Occipital lobe (tissue), 2 donors: ENCODE data around the gene CPA2. TPM values are rescaled to one million over a fixed set of nuclear protein-coding genes. Genes with fewer than 3 reads are reported as not detected.
A peak's percentile ranks its signal among the peaks of the same experiment; 100 is the strongest.

Experiments used
- DNase-seq: peaks from one replicate; lab custom pipeline; 2025; lab: John Stamatoyannopoulos, UW
- total RNA-seq: library from RNA; depleted of rRNA; stranded (reverse); fragments of >200 nt; gene quantifications from one replicate; pipeline ENCODE4 v1.2.3, GENCODE V29; 2014

The CPA2 gene
- total RNA-seq, 1 donor from 2014 or later = not detected

GRCh38 chr7:130254555-130254954, 12.1 kb upstream of the CPA2 start:
- DNase-seq = no peak

- DNase-seq = no peak
These were observed 10.0 kb upstream of the CPA2 start for GRCh38 chr7:130256704-130257103.

GRCh38 chr7:130258494-130259078, 8.1 kb upstream of the CPA2 start:
- DNase-seq = no peak

- no peak for DNase-seq
These were observed 4.2 kb upstream of the CPA2 start for GRCh38 chr7:130262448-130262847.

- DNase-seq = no peak
These were observed 3.5 kb upstream of the CPA2 start for GRCh38 chr7:130263130-130263529.

GRCh38 chr7:130266961-130267321, 278 bp downstream of the CPA2 start:
- no peak for DNase-seq

GRCh38 chr7:130268463-130269317, 2.0 kb downstream of the CPA2 start:
- DNase-seq = no peak

- no peak for DNase-seq
These were observed 2.6 kb downstream of the CPA2 start for GRCh38 chr7:130269318-130269694.

DNA sequence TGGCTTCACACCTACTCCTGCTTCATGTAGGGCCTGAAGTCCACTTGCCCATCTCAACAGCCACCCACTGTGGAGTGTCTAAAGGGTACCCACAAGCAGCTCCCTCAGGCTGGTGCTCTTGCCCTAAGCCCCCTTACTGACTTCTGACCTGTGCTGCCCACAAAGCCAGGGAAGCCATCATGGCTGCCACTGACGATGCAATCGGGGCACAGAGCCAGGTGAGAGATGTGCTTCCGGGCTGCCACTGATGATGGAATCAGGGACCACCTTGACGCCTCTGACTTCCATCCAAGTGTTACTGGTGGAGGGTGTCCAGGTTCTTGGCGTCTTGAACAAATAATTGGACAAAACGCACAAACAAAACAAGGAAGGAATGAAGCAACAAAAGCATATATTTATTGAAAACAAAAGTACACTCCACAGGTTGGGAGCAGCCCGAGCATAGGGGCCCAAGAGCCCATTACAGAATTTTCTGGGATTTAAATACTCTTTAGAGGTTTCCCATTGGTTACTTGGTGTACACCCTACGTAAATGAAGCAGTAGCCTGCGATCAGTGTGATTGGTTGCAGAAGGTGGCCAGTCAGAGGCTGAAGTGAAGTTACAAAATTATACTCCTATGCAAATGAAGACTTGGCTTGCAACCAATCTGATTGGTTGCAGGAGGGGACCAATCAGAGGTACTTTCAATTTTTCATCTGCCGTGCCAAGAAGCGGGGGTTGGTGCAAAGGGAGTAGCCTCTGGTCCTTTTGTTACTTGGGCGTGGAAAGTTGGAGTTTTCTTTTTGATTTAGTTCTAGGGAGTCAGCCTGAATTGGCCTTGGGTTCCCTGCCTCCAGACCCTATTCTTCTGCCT, 4.5 kb downstream of the CPA2 start:
- DNase-seq = no peak

DNA sequence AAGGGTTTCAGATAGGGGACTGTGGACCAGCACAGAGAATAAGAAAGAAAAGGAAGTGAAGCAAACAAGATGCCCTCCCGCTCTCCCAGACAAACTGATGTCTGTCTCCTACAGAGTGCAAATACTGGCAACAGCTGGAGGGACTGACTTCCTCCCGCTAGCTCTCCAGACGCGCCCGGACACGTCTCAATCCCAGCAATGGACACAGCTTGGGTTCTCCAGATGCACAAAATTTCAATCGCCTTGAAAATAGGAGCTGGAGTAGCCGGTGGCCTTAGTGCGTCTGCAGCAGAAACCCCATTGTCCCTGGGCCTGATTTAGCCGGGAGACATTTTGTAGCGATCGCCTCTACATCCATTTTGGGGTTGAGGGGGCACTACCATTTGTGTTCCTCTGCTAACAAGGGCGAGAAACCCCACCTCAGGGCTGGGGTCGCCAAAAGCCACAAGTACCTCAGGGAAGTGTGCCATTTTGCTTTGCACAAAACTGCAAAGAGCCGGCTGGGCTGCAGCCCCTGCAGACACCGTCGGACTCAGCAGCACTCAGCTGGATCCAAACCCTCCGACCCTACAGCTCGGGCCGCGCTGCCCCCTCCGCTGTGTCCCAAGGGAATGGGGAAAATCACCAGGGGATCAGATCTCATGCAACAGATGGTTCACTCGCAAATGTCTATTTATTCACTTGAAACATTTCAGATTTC, 5.9 kb downstream of the CPA2 start:
- DNase-seq = no peak

GRCh38 chr7:130273081-130273932, 6.6 kb downstream of the CPA2 start:
- no peak for DNase-seq

DNA sequence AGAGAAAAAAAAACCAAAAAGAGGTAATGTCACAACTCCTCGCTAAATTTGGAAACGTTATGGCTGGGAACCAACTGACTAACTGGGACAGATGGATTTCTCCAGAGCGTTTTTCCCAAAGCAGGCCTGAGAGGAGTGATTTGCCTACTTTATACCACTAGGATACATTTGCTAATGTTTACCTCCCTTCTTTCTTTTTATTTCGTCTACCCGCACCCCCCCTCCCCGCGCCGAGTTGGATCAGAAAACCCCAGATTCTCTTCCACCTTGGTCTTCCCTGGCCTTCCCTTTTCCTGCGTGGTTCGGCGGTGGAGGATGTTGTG, 7.2 kb downstream of the CPA2 start:
- DNase-seq = peak; percentile 6

- no peak for DNase-seq
These were observed 7.6 kb downstream of the CPA2 start for GRCh38 chr7:130274296-130274695.

GRCh38 chr7:130274983-130275591, 8.4 kb downstream of the CPA2 start:
- DNase-seq = no peak

GRCh38 chr7:130275826-130276297, 9.2 kb downstream of the CPA2 start:
- DNase-seq = no peak

GRCh38 chr7:130276796-130277762, 10.4 kb downstream of the CPA2 start:
- no peak for DNase-seq

DNA sequence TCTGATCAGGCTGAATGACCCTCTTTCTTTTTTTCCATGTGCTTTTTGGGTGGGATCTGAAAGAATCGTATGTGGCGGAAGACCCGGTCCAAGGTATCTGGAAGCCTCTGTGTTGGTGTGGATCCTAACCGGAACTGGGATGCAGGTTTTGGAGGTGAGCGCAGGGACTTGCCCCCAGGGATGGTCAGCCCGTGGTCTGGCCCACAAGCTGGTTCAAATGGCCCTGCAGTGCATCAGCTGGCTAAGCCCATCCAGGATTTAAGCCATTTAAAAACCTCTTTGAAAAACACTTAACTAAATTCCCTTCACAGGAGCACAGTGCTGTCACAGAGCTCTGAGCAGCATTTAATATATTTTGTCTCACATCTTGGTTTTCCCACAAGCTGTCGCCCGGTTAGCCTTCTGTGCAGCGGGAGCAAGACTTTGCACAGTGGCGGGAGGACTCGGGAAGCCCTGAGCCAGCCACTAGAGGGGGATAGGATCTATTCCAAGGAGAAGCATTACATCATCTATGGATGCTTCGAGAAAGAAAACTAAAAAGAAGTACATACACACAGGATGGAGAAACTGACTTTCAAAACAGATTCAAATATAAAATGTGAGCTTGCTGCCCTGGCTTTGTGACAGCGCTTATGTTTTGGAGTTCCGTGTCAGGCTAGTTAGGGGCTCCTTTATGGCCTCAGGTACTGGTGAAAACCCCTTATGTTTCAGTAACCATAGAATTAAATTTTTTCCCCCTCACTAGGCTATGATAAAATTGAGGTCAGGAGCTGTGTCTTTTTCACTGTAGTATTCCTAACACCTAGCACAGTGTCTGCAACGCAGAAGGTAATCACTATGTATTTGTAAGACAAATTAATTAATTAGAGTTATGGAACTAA, 11.3 kb downstream of the CPA2 start:
- peak; percentile 23 for DNase-seq

GRCh38 chr7:130278860-130279259, 12.2 kb downstream of the CPA2 start:
- no peak for DNase-seq
